HG03103 (cell line): ENCODE results near the gene RBCK1.
"Not testable (repeated sequence)": the region's sequence is repeated elsewhere in the genome, so short reads cannot be mapped to it uniquely, and the experiment has no call there.

ENCODE experiments used
- ATAC-seq: cut with Tn5 transposase; IDR thresholded peaks from one replicate; pipeline ENCODE4 v1.9.1; 2021; ENCODE audit warnings: low read depth; ENCODE audit not compliant: unreplicated experiment

Gene RBCK1

DNA sequence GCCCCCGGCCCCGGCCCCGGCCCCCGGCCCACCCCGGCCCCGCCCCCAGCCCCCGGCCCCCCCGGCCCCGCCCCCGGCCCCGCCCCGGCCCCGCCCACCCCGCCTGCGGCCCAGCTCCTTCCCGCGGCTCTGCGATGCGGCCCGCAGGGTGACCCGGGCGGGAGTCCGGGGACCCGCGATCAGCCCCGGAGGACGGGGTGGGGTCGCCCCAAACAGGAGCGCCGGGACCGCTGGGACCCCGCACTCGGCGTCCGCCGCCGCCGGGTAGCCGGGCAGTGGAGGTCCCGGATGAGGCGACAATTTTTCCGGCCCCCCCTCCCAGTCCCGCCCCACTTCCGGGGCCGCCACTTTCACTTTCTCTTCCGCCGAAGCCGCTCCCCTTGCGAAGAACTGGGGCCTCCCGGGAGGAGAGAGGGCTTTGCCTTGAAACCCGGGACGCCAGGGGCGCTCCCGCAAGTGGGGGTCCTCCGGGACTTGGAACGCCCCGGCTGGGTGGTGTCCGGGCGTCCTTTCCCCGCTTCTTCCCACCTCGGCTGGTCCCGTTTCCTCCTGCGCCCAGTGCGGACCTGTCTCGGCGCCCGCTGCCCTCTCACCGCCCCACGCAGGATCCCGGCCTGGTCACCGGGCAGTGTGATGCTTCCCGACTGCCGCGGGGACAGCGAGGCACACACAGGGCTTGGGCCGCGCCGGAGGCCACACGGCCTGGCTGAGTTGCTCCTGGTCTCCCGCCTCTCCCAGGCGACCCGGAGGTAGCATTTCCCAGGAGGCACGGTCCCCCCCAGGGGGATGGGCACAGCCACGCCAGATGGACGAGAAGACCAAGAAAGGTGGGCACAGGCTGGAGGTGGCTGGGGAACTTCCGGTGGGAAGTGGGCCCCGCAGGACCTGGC is at the start of gene RBCK1:
Gene RBCK1, plus strand, starts transcription at position 347 of the 890 bp plus-strand sequence. Its CDS starts 459 bp downstream, at position 806.
- ATAC-seq = peak; percentile 63

- ATAC-seq = no peak
These were observed 49.1 kb upstream of the RBCK1 start for GRCh38 chr20:358891-359555.

DNA sequence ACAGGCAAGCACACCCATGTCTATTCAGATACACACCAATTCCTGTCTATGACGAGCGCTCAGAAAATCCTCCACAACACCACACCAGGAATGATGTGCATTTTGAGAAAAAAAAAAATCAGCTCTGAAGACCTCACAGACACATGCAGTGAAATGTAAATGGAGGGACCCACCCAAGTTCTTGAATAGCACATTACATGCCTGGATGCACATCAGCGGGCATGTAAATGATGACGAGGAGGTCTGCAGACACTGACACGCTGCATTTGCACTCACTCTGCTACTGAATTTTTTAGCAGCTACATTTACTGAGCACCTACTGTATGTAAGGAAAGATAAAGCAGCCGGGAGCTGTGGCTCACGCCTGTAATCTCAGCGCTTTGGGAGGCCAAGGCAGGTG is 46.5 kb upstream of the RBCK1 start:
- no peak for ATAC-seq

DNA sequence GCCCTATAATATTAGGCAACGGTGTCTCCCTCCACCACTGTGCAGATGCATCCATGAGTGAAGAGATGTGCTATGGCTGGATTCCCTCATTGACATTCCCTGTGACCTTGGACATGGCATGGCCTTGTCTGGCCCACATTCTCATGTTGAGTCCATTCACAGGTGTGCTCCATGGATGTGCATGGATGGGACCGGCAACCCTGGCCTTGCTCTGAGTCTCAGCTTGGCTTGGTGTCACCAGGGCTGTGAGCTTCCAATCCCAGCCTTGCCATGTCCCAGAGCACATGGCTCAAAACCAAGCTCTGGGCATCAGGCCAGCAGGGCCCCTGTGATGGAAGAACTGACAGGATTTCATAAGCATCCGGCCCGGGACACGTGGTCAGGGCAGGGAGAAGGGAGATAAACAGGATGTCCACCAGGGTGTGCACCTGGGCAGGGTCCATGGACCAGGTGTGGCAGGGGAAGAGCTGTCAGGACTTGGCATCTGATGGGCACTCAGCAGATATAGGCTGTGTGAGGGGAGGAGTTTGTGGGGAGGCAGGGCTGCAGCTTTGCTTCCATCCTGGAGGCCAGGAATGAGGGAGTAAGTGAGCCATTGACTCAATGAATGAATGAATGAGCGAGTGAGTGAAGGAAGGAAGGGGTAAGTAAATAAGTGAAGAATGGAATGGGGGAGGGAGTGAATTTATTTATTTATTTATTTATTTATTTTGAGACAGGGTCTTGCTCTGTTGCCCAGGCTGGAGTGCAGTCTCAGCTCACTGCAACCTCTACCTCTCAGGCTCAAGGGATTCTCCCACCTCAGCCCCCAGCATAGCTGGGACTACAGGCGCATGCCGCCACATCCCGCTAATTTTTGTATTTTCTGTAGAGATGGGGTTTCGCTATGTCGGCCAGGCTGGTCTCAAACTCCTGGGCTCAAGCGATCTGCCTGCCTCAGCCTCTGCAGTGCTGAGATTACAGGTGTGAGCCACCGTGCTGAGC is 45.5 kb upstream of the RBCK1 start:
- no peak for ATAC-seq

DNA sequence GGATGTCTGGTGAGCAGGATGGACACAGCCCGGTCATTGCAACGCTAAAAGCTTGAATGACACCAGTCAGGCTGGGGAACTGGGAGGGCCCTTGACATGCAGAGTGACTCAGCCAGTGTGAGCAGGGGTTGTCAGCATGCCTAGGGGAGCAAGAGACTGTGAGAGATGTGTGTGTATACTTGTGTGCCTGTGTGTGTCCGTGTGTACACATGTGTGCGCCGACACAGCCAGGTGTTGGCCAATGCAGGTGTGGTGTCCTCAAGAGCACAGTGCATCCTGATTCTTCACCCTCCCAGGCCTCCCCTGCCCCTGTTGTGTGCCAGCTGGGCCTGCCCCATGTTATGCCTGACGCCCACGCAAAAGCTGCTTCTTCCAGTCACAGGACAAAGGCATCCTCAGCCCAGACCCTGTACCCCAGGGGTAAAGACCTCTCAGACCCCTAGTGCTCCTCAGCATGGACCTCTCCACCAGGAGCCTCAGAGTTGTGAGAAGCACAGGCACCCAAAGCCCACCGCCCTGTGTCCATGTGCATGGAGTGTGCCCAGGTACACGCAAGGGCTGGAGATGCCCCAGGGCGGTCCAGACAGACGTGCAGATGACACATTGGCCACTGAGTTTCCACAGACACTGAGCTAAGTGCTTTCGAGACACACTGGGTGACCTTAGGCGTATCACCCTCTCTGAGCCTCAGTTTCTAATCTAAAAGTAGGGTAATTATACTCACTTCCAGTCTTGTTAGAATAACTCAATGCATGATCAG is 44.6 kb upstream of the RBCK1 start:
- no peak for ATAC-seq

DNA sequence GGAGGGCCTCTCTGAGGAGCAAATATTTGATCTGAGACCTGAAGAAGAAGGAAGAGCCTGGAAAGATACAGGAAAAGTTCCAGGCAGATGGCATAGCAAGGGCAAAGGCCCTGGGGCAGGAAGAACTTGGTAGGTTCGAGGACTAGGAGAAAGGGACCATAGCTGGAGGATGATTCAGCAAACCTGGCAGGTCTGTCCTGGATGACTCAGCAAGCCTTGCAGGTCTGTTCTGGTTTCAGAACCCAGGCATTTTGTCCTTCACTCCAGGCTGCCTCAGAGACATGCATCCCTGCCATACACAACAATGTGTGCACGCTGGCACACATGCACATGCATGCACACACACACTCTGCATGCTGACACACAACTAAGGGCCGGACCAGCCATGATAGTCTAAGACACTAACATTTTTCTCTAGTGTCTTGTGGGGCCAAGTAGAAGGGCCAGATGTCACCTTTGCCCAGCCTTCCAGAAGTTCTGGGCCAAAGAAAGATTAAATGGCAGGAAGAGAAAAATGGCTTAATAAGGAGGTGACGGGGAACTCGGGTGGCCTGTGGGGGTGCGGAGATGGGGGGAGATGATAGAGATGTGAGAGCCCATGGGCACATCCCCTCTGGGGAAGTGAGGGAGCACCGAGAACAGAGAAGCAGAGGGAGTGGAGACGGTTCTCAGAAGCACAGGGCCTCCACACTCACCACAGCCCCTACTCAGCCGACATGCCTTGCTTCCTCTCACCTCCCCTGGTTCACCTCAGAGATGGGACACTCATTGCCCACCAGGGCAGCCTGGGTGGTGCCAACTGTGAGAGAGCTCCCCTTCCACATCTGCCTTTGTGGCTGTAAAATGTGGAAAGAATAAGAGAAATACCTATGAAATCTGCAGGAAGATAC is 42.9 kb upstream of the RBCK1 start:
- ATAC-seq = no peak

GRCh38 chr20:366041-366718 is 41.9 kb upstream of the RBCK1 start:
- no peak for ATAC-seq

DNA sequence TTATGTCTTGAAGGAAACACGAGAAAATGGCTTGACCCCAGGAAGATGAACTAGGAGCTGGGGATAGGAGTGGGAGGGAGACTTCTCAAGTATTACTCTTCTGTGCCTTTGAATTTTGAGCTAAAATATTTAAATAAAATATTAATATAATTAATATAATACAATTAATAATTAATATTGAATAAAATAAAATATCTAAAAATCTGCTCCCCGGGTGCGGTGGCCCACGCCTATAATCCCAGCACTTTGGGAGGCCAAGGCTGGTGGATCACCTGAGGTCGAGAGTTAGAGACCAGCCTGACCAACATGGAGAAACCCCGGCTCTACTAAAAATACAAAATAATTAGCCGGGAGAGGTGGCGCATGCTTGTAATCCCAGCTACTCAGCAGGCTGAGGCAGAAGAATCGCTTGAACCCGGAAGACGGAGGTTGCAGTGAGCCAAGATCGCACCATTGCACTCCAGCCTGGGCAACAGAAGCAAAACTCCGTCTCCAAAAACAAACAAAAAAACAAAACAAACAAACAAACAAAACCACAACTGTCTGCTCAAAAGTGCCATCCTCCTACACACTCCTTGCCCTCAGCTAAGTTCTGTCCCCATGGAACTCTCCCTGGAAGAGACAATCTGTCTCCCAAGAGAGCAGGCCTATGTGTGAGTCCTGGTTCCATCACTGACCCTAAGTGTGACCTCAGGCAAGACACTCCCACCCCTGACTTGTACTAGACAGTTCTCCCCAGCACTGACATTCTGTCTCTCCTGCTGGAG is 41.2 kb upstream of the RBCK1 start:
- ATAC-seq = no peak

DNA sequence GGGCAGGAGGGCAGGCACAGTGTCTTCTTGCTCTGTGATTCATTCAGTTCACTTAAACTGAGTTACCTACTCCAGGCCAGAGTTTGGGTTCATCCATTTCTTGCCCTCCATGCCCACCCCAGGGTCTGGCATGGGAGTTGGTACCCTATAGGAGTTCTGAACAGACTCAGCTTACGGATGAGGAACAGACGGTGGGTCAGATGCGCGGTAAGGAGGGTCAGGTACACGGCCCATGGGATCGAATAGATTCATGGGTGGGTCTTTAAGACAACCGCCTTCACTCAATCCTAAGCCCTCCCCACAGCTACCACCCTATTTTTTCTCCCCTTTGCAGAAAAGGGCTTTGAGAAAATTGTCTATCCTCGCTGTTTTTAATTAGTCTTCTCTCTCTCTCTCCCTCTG is 40.6 kb upstream of the RBCK1 start:
- ATAC-seq = no peak

- no peak for ATAC-seq
These were observed 39.2 kb upstream of the RBCK1 start for GRCh38 chr20:368915-369314.

DNA sequence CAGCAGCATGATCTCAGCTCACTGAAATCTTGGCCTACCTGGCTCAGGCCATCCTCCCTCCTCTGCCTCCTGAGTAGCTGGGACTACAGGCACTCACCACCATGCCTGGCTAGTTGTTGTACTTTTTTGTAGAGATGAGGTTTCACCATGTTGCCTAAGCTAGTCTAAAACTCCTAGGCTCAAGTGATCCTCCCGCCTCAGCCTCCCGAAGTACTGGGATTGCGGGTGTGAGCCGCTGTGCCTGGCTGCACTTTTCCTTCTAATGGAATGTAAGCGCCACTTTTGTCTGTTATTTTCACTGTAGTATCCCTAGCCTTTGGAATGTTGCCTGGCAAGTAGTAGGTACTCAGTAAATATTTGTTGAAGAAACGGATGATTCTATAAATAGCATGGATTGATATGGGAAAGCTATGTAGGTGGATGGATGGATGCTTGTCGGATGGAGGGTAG is 37.9 kb upstream of the RBCK1 start:
- no peak for ATAC-seq

- ATAC-seq = no peak
These were observed 36.9 kb upstream of the RBCK1 start for GRCh38 chr20:370977-371754.

GRCh38 chr20:371755-372542 is 36.1 kb upstream of the RBCK1 start:
- ATAC-seq = no peak

DNA sequence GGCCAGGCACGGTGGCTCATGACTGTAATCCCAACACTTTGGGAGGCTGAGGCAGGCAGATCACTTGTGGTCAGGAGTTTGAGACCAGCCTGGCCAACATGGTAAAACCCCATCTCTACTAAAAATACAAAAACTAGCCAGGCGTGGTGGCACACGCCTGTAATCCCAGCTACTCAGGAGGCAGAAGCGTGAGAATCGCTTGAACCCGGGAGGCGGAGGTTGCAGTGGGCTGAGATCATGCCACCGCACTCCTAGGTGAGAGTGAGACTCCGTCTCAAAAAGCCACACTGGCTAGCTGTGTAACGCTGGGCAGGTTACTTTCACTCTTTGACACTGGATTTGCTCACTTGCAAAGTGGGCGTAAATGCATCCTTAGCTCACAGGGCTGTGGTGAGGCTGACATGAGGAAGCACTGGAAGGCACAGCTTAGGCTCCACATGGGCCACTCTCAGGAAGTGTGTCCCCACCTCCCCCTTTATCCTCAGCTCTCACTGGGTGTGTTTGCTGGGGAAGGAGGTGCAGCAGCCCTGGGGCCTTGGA is 35.5 kb upstream of the RBCK1 start:
- not testable (repeated sequence) for ATAC-seq

DNA sequence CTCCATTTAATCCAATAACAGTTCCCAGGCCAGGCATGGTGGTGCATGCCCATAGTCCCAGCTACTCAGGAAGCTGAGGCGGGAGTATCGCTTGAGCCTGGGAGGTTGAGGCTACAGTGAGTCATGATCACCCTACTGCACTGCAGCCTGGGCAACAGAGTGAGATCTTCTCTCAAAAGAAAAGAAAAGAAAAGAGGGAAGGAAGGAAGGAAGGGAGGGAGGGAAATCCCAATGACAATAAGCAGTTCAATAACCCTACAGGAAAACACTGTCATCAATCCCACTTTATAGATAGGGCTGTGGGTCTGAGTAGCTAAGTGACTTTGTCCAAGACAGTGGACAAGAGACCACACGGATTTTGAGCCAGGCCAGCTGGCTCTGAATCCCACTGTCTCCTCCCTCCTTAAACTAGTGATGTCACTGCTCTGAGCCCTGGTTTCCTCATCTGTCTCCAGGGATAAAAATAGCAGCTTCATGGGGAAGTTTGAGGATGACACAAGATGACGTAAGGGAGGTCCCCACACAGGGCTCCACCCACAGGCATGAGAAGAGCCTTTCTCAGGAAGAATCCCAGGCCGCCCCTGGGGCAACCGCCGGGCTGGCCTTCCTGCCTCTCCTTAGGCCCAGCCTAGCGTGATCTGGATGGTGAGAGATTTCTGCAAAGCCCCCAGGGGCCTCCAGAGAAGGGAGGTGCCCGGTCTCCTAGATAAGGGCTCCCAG is 34.8 kb upstream of the RBCK1 start:
- ATAC-seq = no peak
